ENCODE results near the gene LRRC75B.
"Not testable (repeated sequence)": the region's sequence is repeated elsewhere in the genome, so short reads cannot be mapped to it uniquely, and the experiment has no call there.

Gene LRRC75B

GRCh38 chr22:24592851-24593558, at the start of gene LRRC75B:
Gene LRRC75B (minus strand): TSS chr22:24593073. CDS start chr22:24593039, 34 bp downstream.
- peak; percentile 80 for DNase-seq

- DNase-seq: not testable (repeated sequence)
Observed at GRCh38 chr22:24642307-24642706, 49.4 kb upstream of the LRRC75B start.

- DNase-seq: not testable (repeated sequence)
Observed at GRCh38 chr22:24636513-24636912, 43.6 kb upstream of the LRRC75B start.

GRCh38 chr22:24634776-24635389, 42.0 kb upstream of the LRRC75B start:
- not testable (repeated sequence) for DNase-seq

- DNase-seq: not testable (repeated sequence)
Observed at GRCh38 chr22:24633231-24634023, 40.6 kb upstream of the LRRC75B start.

GRCh38 chr22:24632642-24633041, 39.8 kb upstream of the LRRC75B start:
- peak; percentile 36 for DNase-seq

GRCh38 chr22:24631430-24632122, 38.7 kb upstream of the LRRC75B start:
- DNase-seq: not testable (repeated sequence)

- not testable (repeated sequence) for DNase-seq
Observed at GRCh38 chr22:24630812-24631427, 38.0 kb upstream of the LRRC75B start.

- peak; percentile 26 for DNase-seq
Observed at GRCh38 chr22:24629069-24629468, 36.2 kb upstream of the LRRC75B start.

GRCh38 chr22:24627911-24628310, 35.0 kb upstream of the LRRC75B start:
- DNase-seq: not testable (repeated sequence)

- not testable (repeated sequence) for DNase-seq
Observed at GRCh38 chr22:24622596-24622995, 29.7 kb upstream of the LRRC75B start.

- not testable (repeated sequence) for DNase-seq
Observed at GRCh38 chr22:24621244-24621643, 28.4 kb upstream of the LRRC75B start.

GRCh38 chr22:24614794-24615193, 21.9 kb upstream of the LRRC75B start:
- not testable (repeated sequence) for DNase-seq

- not testable (repeated sequence) for DNase-seq
Observed at GRCh38 chr22:24609888-24610287, 17.0 kb upstream of the LRRC75B start.

- DNase-seq: not testable (repeated sequence)
Observed at GRCh38 chr22:24608327-24608726, 15.5 kb upstream of the LRRC75B start.

GRCh38 chr22:24607429-24607983, 14.6 kb upstream of the LRRC75B start:
- DNase-seq: peak; percentile 74

GRCh38 chr22:24606340-24606739, 13.5 kb upstream of the LRRC75B start:
- not testable (repeated sequence) for DNase-seq

GRCh38 chr22:24603770-24604629, 11.1 kb upstream of the LRRC75B start:
- DNase-seq: not testable (repeated sequence)

- DNase-seq: not testable (repeated sequence)
Observed at GRCh38 chr22:24602847-24603769, 10.2 kb upstream of the LRRC75B start, which contains the start of gene GGT1. Gene GGT1 (plus strand): TSS chr22:24603193. CDS start chr22:24611082, 7,889 bp downstream.

Data from suppressor macrophage treated with lipopolysaccharide for 4 hours (primary cell).